Fibroblast of lung (primary cell): ENCODE measurements around the gene CAMK1G. TPM values are rescaled to one million over a fixed set of nuclear protein-coding genes. Genes with fewer than 3 reads are reported as not detected.

Experiments used
- DNase-seq, 2 donors: peaks; one replicate each; pipeline versions ENCODE4 v3.0.0 to v3.0.0-alpha.2; 2010; ENCODE audit warnings: low read depth in 2 of 2
- H2AFZ ChIP-seq: 2 replicates; pipeline ENCODE4 v1.5.1; 2012; ENCODE audit warnings: low read length, control low read depth, inconsistent platforms
- H3K27ac ChIP-seq: 2 replicates; pipeline ENCODE4 v1.5.1; 2011; ENCODE audit warnings: low read length, control low read depth; ENCODE audit not compliant: insufficient read depth
- H3K27me3 ChIP-seq: 2 replicates; pipeline ENCODE4 v1.5.1; 2011; ENCODE audit warnings: mild to moderate bottlenecking, low read length; ENCODE audit not compliant: control insufficient read depth, insufficient read depth
- H3K36me3 ChIP-seq: 2 replicates; pipeline ENCODE4 v1.5.1; 2011; ENCODE audit warnings: low read length; ENCODE audit not compliant: control insufficient read depth, insufficient read depth
- H3K4me1 ChIP-seq: 2 replicates; pipeline ENCODE4 v1.5.1; 2011; ENCODE audit warnings: low read length; ENCODE audit not compliant: control insufficient read depth, insufficient read depth; ENCODE audit errors: extremely low read depth
- H3K4me2 ChIP-seq: 2 replicates; pipeline ENCODE4 v1.5.1; 2011; ENCODE audit warnings: low read length, control low read depth; ENCODE audit not compliant: insufficient read depth; ENCODE audit errors: extremely low read depth
- H3K4me3 ChIP-seq, 4 experiments: fragments of 200-600 bp in 1 of 4; sonication (generic) in 1 of 4; replicated peaks in 1 of 4; 2 replicates each; pipeline ENCODE4 v1.5.1; 2011 to 2016; ENCODE audit warnings: low read length in 4 of 4, low read depth in 3 of 4, mild to moderate bottlenecking in 3 of 4, control low read depth in 2 of 4, inconsistent platforms in 1 of 4, mixed read lengths in 1 of 4; ENCODE audit not compliant: insufficient read depth in 1 of 4; ENCODE audit errors: control extremely low read depth in 1 of 4
- H3K79me2 ChIP-seq: 2 replicates; pipeline ENCODE4 v1.5.1; 2012; ENCODE audit warnings: mild to moderate bottlenecking, low read length, inconsistent platforms; ENCODE audit not compliant: control insufficient read depth, insufficient read depth
- H3K9ac ChIP-seq: 2 replicates; pipeline ENCODE4 v1.5.1; 2011; ENCODE audit warnings: mild to moderate bottlenecking, low read length, control low read depth; ENCODE audit not compliant: insufficient read depth
- H3K9me3 ChIP-seq: 2 replicates; pipeline ENCODE4 v1.5.1; 2012; ENCODE audit warnings: low read depth, low read length; ENCODE audit not compliant: control insufficient read depth, insufficient read depth
- H4K20me1 ChIP-seq: 2 replicates; pipeline ENCODE4 v1.5.1; 2011; ENCODE audit warnings: low read length; ENCODE audit not compliant: control insufficient read depth, insufficient read depth; ENCODE audit errors: extremely low read depth
- EZH2 ChIP-seq: IDR thresholded peaks from 2 replicates; pipeline ENCODE4 v1.5.1; 2012; ENCODE audit warnings: low read length, control low read depth, mild to moderate bottlenecking; ENCODE audit errors: missing control alignments
- polyA plus RNA-seq, 2 donors: library from polyadenylated mRNA; depleted of rRNA in 1 of 2; stranded (reverse) in 1 of 2; unstranded in 1 of 2; fragments of >200 nt; gene quantifications; 2 replicates each; pipeline ENCODE4 v1.2.1, GENCODE V29; 2011 to 2012; ENCODE audit warnings: missing spikeins in 1 of 2
- total RNA-seq: library from RNA; depleted of rRNA; stranded (reverse); fragments of >200 nt; gene quantifications from 2 replicates; pipeline ENCODE4 v1.2.1, GENCODE V29; 2014
- TF ChIP-seq, protein P1 (sequence below), 2 donors: IDR thresholded peaks in 1 of 2; conservative IDR thresholded peaks in 1 of 2; 1 replicate in 1 of 2; 2 replicates in 1 of 2; pipeline ENCODE4 v1.5.1; 2011 to 2012; ENCODE audit warnings: low read length in 2 of 2, control low read depth in 1 of 2, inconsistent platforms in 1 of 2, low read depth in 1 of 2, mild to moderate bottlenecking in 1 of 2

CAMK1G gene
- total and polyA plus RNA-seq, 2 donors (not counting 1 experiment from before 2014, with no cell fraction given), result 0.96 to 1.7 TPM

- peak in 1 of 2 donors; percentile 64 for DNase-seq
- Histone ChIP-seq H3K9ac (no peak overlapping the region), H3K4me3 (no peak overlapping the region), H3K79me2 (no peaks in the 10 kb centered on the region), H2AFZ (no peak overlapping the region), H3K27ac (no peak overlapping the region), H3K36me3 (no peaks in the 10 kb centered on the region), H3K9me3 (no peaks in the 10 kb centered on the region), H3K4me1 (peaks cover 43% of the 10 kb centered on the region), H4K20me1 (no peaks in the 10 kb centered on the region), H3K27me3 (no peaks in the 10 kb centered on the region), H3K4me2 (peak overlapping the region; percentile 8)
- no peak for TF ChIP-seq EZH2
- TF ChIP-seq, protein P1, sequence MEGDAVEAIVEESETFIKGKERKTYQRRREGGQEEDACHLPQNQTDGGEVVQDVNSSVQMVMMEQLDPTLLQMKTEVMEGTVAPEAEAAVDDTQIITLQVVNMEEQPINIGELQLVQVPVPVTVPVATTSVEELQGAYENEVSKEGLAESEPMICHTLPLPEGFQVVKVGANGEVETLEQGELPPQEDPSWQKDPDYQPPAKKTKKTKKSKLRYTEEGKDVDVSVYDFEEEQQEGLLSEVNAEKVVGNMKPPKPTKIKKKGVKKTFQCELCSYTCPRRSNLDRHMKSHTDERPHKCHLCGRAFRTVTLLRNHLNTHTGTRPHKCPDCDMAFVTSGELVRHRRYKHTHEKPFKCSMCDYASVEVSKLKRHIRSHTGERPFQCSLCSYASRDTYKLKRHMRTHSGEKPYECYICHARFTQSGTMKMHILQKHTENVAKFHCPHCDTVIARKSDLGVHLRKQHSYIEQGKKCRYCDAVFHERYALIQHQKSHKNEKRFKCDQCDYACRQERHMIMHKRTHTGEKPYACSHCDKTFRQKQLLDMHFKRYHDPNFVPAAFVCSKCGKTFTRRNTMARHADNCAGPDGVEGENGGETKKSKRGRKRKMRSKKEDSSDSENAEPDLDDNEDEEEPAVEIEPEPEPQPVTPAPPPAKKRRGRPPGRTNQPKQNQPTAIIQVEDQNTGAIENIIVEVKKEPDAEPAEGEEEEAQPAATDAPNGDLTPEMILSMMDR (conservative IDR thresholded peaks at IDR 0.05 in 1 of 2, IDR thresholded peaks at IDR 0.05 in 1 of 2; ENCODE audit: low read depth in 1 of 2, low read length in 2 of 2), result no peak
Measured at GRCh38 chr1:209650454-209650853, 66.9 kb downstream of the CAMK1G start.

DNA sequence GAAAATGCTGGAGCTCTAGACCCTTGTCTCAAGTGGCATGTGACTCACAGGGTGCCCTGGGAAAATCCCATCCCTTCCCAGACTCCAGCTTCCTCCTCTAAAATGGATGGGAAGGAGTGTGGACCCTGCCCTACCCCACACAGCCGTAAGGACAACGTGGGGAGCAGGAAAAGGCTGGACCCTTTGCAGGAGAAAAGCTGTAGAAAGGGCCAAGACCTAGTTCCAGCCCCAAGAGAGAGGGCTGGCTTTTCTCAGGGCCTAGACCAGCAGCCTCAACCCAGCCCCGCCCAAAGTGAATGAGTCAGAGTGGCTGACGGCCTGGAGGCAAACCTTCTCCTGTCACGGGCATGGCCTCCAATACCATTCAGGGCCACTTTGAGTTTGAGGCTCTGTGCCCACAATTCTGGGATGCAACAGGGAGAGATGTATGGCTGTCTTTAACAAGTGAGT lies 67.6 kb downstream of the CAMK1G start:
- H3K4me1 ChIP-seq, result peaks cover 39% of the 10 kb centered on the region
- no peak for TF ChIP-seq EZH2
- TF ChIP-seq, protein P1 (conservative IDR thresholded peaks at IDR 0.05 in 1 of 2, IDR thresholded peaks at IDR 0.05 in 1 of 2; ENCODE audit: low read depth in 1 of 2, low read length in 2 of 2), result no peak

DNA sequence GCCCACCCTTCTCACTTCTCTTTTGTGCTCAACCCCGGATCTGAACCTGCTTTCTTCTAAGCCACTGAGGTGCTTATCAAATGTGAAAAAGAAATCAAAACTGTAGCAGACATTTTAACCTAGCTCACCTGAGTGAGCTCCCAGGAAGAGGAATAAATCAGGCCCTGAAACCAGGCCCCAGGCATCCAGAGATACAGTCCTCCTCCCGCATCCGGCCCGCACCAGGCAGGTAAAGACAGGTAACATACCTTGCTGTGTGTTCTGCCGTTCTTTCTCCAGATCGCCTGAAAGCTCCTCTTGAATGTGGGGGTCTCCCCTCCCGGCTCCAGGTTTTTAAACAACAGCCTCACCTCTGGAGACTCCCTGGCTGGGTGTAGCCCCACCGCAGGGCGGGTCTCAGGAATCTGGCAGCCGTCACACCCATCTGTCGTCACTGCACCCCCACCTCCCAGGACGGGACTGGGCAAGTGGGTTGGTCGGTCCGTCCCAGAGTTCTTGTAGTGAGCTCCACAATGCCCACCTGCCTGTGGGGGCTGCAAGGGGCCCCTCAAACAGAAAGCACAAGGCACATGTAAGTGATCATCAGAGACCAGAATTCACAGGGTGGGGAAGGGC lies 68.7 kb downstream of the CAMK1G start, which contains the start of gene LAMB3:
LAMB3 (minus strand) TSS at position 305 of the 615 bp plus-strand sequence. CDS start 1,481 bp downstream, outside the sequence.
- TF ChIP-seq EZH2, result no peak
- TF ChIP-seq, protein P1 (conservative IDR thresholded peaks at IDR 0.05 in 1 of 2, IDR thresholded peaks at IDR 0.05 in 1 of 2; ENCODE audit: low read depth in 1 of 2, low read length in 2 of 2), result no peak

More for the DNA sequence above, 67.6 kb downstream of the CAMK1G start:
- Histone ChIP-seq H3K79me2 (no peaks in the 10 kb centered on the region), H3K27ac (no peak overlapping the region), H3K4me3 (no peak overlapping the region), H2AFZ (peak overlapping the region; percentile 77), H3K9me3 (no peaks in the 10 kb centered on the region), H3K9ac (no peak overlapping the region), H3K27me3 (no peaks in the 10 kb centered on the region), H3K4me2 (no peak overlapping the region), H3K36me3 (no peaks in the 10 kb centered on the region), H4K20me1 (no peaks in the 10 kb centered on the region)
- peak; percentile 75 to 79 for DNase-seq

More for the DNA sequence above, 68.7 kb downstream of the CAMK1G start, which contains the start of gene LAMB3:
- Histone ChIP-seq H3K27me3 (no peaks in the 10 kb centered on the region), H2AFZ (peak within 1 kb of the TSS; percentile 77), H4K20me1 (no peaks in the 10 kb centered on the region), H3K4me1 (peaks cover 28% of the 10 kb centered on the region), H3K36me3 (no peaks in the 10 kb centered on the region), H3K79me2 (no peaks in the 10 kb centered on the region), H3K9me3 (no peaks in the 10 kb centered on the region), H3K4me2 (no peak within 1 kb of the TSS), H3K4me3 (no peak within 1 kb of the TSS), H3K27ac (no peak within 1 kb of the TSS), H3K9ac (no peak within 1 kb of the TSS)
- DNase-seq, result no peak
